ENCODE data around the gene SLC12A6.

SLC12A6 gene

DNA sequence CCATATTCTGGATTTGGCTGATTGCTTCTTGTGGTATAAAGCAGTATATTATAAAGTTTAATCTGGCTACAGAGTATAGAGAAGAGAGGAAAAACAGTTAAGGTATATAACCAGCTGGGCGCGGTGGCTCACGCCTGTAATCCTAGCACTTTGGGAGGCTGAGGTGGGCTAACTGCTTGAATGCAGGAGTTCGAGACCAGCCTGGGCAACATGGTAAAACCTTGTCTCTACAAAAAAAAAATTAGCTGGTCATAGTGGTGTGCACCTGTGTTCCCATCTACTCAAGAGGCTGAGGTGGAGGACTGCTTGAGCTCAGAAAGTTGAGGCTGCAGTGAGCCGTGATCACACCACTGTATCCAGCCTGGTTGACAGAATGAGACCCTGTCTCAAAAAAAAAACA, 7.3 kb downstream of the SLC12A6 start:
- no peak for DNase-seq (ENCODE audit: low read depth in 2 of 2)

DNA sequence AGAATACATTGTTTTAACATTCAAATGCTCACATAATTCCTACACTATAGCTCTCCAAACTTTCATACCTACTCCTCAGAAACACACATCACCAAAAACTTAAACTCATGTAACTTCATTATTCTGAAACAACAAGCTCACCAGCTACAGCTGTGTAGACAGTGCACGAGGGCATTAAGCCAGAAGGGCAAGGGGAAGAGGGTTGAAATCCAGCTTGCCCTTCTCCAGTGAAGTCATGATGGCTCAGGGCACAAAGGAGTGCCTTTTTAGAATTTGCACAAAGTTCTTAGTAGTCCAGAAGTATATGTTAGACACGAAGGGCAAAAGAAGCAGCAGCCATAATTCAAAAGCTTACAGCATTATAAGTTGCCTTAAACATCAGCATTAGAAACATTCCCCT, 8.6 kb downstream of the SLC12A6 start:
- DNase-seq (ENCODE audit: low read depth in 2 of 2) = no peak

DNA sequence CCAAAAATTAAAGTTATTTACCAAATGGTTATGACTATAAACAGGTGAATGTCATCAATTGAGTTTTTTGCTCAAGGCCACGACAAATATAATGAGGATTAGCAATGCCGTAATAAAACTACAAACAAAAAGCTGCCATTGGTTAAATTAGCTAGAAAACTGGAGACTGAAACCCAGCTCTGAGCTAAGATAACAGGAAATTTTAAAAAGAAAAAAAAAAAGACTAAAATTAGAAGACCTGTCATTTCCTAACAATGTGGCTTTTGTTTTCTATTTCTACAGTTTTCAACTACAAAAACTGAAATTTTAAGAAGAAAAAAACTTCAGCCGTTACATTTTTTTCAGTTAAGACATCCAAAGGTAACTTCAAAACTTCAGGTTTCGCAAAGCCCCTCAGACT, 9.7 kb downstream of the SLC12A6 start:
- no peak for DNase-seq (ENCODE audit: low read depth in 2 of 2)

DNA sequence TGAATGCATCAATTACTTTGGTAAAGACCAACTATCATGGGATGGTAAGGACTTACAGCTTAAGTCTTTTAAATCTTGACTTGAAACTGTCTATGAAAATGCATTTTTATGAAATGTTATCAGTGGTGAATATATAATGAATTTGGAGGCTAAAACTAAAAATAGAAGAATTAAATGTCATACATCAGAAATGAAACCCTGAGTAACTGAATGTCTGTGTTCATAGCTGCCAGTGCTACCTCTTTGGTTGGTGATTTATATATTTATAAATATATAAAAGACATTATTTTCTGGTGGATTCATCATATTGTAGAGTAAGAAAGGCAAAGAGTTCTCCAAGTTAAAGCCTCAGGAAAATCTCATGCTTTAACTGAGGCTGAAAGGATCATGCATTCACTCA, 12.2 kb downstream of the SLC12A6 start:
- DNase-seq (ENCODE audit: low read depth in 2 of 2) = no peak

DNA sequence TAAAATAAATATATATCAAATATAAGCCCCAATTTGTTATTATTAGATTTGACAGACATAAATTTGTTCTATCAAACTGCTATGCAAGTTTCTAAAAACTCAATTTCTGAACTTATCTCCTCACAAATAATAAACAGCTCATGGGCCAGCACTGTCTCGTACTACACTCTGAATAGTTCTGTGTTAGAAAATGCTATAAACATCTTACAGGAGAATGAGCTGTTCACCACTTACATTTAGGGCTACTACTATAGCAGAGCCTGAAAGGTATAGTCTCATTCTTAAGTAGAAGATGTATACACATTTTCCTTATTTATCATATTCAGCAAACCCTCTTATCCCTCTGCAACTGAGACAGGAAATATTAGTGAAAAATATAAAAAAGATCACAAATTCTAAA, 12.6 kb downstream of the SLC12A6 start:
- no peak for DNase-seq (ENCODE audit: low read depth in 2 of 2)

DNA sequence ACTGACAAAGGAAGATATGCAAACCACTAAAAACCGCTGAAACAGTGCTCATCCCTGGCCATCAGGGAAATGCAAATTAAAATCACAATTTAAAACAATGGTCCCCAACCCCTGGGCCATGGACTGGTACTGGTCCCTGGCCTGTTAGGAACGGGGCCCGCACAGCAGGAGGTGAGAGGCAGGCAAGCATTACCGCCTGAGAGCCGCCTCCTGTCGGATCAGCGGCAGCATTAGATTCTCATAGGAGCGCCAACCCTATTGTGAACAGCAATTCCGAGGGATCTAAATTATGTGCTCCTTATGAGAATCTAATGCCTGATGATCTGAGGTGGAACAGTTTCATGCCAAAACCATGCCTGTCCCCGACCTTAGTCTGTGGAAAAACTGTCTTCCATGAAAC, 14.4 kb downstream of the SLC12A6 start:
- no peak for DNase-seq (ENCODE audit: low read depth in 2 of 2)

DNA sequence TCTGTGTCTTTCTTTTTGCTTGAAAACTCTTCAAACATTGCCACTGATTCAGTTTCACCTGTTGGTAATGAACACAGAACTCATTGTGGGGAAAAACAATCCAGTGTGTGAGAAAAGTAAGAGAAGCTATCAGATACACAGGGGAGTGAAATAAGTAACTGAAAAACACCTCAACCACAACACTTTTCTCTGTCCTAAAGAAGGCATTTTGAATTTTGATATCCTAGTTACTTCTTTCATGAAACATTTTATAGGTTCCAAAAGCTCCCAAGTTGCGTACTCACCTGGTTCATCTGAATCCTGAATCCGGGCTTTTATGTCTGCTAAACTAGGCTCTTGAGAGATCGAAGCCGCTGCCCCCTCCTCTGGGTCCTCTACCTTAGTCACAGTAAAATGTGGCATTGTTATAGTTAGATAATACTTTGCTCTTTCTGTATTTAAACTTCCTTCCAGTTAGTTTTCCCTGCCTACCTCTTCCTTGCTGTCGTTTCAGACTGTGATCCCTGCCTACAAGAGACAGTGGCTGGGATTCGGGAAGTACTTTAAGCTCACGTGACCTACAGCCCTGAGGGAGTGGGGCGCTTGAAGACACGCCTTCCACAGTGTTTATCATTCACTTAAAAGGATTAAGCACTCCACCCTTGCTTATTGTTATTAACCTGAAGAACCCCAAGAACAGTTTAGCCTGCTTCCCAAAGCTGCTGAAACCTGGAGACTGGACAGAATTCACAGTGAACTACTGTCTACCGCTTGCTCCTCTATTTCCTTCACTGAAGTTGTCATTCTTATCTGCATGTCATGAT, 19.1 kb downstream of the SLC12A6 start:
- no peak for DNase-seq (ENCODE audit: low read depth in 2 of 2)

DNA sequence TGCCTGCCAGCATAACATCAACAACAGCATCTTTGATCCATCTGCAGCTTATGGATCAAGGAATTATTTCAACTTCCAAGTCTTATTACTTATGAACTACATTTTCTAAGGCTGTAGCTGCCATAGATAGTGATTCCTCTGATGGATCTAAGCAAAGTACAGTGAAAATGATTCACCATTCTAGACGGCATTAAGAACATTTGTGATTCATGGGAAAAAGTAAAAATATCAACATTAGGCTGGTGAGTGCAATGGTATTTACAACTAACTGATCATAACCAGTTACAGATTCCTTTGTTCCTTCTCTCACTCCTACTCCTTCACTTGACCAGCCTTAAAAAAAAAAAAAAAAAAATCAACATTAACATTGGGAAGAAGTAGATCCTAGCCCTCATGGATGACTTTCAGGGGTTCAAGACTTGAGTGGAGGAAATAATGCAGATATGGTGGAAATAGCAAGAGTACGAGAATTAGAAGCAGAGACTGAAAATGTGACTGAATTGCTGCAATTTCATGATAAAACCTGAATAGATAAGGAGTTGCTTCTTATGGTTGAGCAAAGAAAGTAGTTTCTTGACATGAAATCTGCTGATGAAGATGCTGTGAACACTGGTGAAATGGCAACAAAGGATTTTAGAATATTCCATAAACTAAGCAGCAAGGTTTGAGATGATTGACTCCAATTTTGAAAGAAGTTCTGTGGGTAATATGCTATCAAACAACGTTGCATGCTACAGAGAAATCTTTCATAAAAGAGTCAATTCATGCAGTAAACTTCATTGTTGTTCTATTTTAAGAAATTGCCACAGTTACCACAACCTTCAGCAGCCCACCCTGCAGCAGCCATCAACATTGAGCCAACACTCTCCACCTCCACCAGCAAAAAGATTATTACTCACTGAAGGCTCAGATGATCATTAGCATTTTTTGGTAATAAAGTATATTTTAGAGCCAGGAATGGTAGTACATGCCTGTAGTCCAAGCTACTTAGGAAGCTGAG, 22.8 kb downstream of the SLC12A6 start:
- DNase-seq (ENCODE audit: low read depth in 2 of 2) = no peak

DNA sequence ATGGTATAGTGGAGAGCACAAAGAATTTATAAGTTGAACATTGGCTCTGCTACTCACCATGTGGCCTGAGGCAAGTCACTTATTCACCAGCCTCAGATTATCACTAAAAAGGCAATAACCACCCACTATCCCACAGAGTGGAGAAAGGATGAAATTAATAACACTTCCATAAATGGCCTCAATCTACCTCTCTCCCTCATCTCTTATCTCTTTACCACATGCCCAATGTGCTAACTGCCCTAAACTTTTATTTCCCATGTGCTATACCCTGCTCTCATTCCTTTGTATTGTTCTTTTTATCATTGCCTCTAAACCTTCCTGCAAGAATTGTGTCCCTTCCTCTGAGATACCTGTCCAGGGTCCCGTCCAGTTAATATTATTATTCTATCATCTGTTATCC, 26.0 kb downstream of the SLC12A6 start:
- no peak for DNase-seq (ENCODE audit: low read depth in 2 of 2)

DNA sequence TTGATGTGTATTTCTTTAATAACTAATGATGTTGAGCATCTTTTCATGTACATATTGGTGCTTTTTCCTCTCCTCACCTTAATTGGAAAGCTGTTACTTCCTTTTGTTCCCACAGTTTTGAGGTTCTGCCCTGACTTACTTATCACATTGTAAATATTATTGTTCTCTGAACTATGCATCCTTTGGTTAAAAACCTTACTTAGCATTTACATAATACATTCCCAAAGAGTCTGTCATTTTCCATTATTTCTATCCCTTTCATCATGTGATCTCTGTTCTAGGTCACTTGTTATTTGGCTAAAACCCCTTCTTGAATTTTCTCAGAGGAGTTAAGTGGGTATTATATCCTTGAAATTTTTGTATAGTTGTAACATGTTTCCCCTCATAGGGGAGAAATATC, 33.0 kb downstream of the SLC12A6 start:
- DNase-seq (ENCODE audit: low read depth in 2 of 2) = no peak

DNA sequence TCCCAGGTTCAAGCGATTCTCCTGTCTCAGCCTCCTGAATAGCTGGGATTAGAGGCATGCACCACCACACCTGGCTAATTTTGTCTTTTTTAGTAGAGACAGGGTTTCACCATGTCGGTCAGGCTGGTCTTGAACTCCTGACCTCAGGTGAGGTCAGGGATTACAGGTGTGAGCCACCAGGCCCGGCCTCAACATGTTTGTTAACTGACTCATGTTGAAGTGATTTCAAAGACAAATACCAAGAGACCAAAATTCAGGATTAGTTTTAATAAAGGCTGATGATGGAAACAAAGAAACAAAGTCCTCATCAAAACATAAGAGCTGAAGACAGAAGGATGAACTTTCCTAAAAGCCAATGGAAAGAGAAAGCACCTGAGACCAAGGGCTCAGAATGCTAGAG, 36.5 kb downstream of the SLC12A6 start:
- DNase-seq (ENCODE audit: low read depth in 2 of 2) = no peak

DNA sequence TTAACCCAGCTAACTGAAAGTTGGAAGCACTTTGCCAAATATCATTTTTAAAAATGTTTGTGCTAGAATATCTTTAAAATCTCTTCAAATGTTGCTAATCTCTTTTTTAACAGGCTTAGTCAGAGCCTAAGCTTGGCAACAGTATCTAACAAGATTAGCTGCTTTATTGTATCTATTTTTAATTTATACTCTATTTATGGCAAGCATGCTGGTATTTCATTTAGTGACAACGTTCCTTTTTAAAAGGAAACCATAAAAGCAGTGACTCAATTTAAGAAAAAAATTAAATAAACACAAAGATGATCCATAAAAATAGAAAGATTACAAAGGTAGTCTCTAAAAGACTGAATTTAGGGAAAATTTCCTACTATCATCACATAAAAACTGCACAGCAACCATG, 40.5 kb downstream of the SLC12A6 start:
- no peak for DNase-seq (ENCODE audit: low read depth in 2 of 2)

DNA sequence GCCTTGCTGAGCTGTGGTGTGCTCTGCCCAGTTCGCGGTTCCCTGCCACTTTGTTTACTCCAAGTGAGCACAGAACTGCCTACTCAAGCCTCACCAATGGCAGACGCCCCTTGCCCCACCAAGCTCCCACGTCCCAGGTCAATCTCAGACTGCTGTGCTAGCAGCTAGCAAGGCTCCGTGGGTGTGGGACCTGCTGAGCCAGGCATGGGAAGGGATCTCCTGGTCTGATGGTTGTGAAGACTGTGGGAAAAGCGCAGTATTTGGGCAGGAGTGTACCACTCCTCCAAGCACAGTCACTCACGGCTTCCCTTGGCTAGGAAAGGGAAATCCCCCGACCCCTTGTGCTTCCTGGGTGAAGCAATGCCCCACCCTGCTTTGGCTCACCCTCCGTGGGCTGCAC, 45.0 kb downstream of the SLC12A6 start:
- DNase-seq (ENCODE audit: low read depth in 2 of 2) = no peak

DNA sequence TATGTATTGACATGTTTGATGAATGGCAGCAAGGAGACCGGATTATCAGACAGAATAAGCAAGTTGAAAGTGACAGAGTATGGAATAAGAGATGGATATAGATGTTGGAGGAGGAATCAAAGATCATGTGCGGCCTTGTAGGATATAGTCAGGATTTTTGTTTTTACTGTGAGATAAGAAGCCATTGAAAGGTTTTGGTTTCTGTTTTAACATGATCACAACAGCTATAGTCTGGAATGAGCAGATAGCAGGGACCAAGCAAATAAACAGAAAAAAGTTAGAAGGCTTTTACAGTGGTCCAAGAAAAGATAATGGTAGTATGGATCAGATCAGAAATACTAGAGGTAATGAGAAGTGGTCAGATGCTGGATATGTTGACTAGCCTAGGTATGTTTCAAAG, 52.6 kb downstream of the SLC12A6 start:
- DNase-seq (ENCODE audit: low read depth in 2 of 2) = no peak

DNA sequence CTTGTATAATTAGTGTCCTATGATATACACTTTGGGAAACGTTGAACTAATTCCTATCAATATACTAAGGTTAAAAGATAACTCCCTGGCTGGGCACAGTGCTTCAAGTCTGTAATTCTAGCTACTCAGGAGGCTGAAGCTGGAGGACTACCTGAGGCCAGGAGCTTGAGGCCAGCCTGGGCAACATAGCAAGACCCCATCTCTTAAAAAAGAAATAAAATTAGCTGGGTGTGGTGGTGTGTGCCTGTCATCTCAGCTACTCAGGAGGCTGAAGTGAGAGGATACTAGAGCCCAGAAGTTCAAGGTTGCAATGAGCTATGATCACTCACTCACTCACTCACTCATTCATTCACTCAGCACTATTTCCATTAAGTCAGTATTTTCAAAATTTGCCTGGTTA, 55.2 kb downstream of the SLC12A6 start:
- no peak for DNase-seq (ENCODE audit: low read depth in 2 of 2)

DNA sequence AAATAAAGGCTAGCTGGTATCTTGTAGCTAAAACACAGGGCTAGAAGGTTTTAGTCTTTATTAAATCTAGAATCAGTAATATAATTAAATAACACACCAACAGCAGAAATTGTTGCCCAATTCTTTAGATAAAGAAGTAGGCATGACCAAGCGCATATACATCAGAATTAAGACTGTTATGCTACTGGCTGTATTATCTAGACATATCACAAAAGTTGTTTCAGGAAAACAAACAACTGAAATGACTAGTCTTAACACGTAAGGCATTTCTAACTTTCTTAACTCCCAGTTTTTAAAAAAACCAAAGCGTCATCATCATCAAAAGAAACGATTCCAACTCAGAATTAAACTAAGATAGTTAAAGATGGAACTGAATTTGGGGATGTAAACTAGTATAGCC, 57.4 kb downstream of the SLC12A6 start:
- no peak for DNase-seq (ENCODE audit: low read depth in 2 of 2)

DNA sequence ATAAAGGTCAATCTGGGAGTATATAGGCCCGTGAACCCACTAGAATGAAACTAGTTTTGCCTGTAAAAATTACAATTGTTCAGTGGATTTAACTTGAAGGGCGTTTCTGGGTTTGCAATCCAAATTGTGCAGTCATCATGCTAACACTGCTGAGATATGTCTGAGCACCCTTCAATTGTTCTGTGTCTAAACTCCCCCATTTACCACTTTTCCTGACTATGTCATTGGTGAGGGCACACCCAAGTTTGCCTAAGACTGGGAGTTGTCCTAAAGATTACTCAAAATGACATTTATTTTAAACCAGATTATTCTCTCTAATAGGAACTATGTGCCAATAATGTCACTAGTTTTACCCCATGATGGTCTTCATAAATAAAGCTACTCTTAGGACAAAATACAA, 58.2 kb downstream of the SLC12A6 start:
- no peak for DNase-seq (ENCODE audit: low read depth in 2 of 2)

DNA sequence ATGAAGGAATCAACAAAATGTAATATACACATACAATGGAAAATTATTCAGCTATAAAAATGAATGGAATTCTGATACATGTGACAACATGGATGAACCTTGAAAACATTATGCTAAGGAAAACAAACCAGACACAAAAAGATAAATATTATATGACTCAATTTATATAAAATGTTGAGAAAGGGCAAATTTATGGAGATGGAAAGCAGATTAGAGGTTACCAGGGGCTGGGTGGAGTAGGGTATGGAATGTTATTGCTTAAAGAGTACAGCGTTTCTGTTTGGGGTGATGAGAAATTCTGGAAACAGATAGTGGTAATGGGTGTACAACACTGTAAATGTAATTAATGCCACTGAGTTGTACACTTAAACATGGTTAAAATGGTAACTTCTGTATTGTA, 61.9 kb downstream of the SLC12A6 start:
- DNase-seq (ENCODE audit: low read depth in 2 of 2) = no peak

DNA sequence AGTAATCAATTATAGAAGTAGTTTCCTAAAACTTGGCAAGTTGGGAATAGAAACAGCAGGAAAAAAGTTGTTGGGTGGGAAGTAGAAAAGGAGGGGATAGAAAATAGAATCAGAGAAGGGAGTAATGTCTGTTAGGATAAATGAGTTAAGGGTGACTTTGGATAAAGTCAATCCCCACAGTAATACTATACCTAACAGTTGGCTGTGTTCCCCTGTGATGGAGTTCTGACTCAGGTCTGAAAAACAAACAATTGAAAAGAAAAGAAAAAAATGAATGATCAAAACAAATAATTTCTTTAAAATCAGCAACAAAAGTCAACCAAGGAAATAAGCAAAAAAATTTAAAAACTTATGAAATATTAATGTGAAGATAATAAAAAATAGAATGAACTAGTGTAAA, 62.4 kb downstream of the SLC12A6 start:
- DNase-seq (ENCODE audit: low read depth in 2 of 2) = no peak

DNA sequence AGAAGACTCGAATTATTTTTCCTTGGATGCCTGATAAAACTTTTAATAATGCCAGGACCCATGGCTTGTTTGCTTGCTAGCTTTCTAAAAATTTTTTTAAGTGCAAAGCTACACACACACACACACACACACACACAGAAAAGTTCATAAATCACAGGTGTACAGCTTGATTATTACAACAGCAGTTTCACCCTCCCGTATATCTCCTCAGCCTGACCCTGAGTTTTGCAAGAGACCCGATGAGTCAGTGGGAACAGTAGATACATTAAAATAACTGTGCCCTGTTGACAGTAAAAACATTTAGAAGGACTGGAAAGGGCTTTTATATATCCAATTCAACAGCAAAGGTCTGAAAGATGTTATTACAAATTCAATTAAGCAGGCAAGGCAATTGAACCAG, 66.1 kb downstream of the SLC12A6 start:
- DNase-seq (ENCODE audit: low read depth in 2 of 2) = no peak

DNA sequence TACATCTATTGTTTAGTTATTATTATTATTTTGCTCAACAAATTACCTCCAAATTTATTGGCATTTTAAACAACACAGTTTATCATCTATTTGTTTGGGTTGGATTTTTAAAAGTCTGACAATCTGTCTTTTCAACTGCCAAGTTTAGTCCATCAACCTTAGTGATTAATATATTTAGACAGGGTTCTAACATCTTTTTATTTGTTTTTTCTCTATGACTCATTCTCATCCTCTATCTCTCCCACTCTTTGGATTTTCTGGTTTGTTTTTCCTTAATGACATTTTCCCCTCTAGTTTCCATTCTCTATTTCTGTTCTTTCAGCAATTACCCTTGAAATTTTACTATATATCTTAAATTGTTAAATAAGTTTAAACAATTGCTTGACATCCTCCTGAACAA, 70.8 kb downstream of the SLC12A6 start:
- DNase-seq (ENCODE audit: low read depth in 2 of 2) = no peak

DNA sequence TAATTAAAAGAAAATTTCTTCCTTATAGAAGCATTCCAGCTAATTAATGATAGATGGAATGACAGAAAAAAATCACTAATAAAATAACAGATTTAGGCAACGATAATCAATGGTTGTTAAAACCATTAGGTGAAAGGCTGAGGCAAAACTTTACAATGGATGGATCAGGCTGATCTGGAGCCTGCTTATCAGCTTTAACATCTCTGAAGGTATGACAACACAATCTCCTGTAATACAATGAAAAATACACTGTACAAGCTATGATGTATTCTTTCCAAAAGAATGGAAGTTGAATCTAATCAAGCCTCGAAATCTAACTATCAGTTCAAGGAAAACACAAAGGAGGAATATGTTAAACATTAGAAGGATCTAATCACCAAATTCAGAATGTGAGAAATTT, 73.5 kb downstream of the SLC12A6 start:
- no peak for DNase-seq (ENCODE audit: low read depth in 2 of 2)

DNA sequence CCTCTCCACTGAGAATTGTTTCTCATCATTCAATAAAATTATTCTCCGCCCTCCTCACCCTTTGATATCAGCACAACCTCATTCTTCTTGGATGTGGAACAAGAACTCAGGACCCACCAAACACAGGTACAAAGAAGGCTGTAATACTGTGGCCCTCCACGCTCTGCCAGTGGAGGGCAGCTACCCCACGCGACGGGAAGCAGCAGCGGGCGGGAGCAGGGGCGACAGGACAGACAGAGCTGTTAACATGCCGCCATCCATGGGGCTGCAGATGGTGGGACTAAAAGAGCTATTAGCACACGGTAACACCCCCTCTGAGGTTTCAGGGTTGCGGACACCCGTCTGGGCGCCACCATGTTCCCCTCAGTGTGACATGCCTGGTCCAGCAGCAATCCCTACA, 75.2 kb downstream of the SLC12A6 start:
- no peak for DNase-seq (ENCODE audit: low read depth in 2 of 2)

All from activated CD8-positive, alpha-beta memory T cell treated with anti-CD3 and anti-CD28 coated beads for 4 hours (primary cell).